Measurements from ENCODE around the gene PRKRA.

DNA sequence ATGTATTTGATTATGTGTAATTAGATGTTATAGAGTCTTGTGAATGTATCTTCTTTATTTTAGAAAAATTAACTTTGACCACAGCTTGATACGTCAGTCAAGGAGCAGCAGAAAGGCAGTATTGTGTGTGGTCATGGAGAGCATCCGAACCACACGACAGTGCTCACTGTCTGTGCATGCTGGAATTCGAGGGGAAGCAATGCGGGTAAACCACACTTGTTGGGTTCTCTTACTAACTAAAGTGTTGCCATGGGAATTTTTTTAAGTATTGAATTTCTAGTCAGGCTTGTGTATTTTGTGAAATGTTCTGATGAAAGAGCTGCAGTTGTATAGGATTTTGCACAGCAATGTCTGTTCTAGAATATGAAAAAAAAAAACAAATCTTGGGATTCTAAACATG lies 5.0 kb upstream of the PRKRA start:
- TF ChIP-seq, protein P1, sequence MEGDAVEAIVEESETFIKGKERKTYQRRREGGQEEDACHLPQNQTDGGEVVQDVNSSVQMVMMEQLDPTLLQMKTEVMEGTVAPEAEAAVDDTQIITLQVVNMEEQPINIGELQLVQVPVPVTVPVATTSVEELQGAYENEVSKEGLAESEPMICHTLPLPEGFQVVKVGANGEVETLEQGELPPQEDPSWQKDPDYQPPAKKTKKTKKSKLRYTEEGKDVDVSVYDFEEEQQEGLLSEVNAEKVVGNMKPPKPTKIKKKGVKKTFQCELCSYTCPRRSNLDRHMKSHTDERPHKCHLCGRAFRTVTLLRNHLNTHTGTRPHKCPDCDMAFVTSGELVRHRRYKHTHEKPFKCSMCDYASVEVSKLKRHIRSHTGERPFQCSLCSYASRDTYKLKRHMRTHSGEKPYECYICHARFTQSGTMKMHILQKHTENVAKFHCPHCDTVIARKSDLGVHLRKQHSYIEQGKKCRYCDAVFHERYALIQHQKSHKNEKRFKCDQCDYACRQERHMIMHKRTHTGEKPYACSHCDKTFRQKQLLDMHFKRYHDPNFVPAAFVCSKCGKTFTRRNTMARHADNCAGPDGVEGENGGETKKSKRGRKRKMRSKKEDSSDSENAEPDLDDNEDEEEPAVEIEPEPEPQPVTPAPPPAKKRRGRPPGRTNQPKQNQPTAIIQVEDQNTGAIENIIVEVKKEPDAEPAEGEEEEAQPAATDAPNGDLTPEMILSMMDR (IDR thresholded peaks at IDR 0.05), result no peak
- no peak for TF ChIP-seq POLR2A (IDR thresholded peaks at IDR 0.05)

All from lower leg skin (tissue), 3 donors.